Breast epithelium (tissue), 4 donors: ENCODE measurements around the gene MICOS13. TPM values are rescaled to one million over a fixed set of nuclear protein-coding genes. Genes with fewer than 3 reads are reported as not detected.

Experiments
- DNase-seq, 2 donors: peaks; one replicate each; pipeline ENCODE4 v3.0.0-alpha.2; 2019; ENCODE audit warnings: low spot score in 2 of 2
- H3K27ac ChIP-seq, 2 donors: fragments of 200-600 bp; sonication (generic) in 1 of 2; one replicate each; pipeline ENCODE4 v1.5.1; 2016 to 2019; ENCODE audit warnings: mild to moderate bottlenecking in 1 of 2
- H3K27me3 ChIP-seq, 2 donors: fragments of 200-600 bp; sonication (generic) in 1 of 2; one replicate each; pipeline versions ENCODE4 v1.5.1 to v1.6.0; 2017 to 2019; ENCODE audit warnings: control low read depth in 1 of 2, mild to moderate bottlenecking in 1 of 2
- H3K36me3 ChIP-seq: fragments of 200-600 bp; one replicate; pipeline ENCODE4 v1.5.1; 2019
- H3K4me1 ChIP-seq, 2 donors: fragments of 200-600 bp; sonication (generic); one replicate each; pipeline ENCODE4 v1.5.1; 2016 to 2019; ENCODE audit warnings: control low read depth in 1 of 2
- H3K4me3 ChIP-seq, 3 donors: fragments of 200-600 bp; sonication (generic); 1 replicate in 2 of 3; 2 replicates in 1 of 3; pipeline ENCODE4 v1.5.1; 2016 to 2019; ENCODE audit warnings: mild to moderate bottlenecking in 3 of 3, moderate library complexity in 2 of 3
- H3K9me3 ChIP-seq, 2 donors: fragments of 200-600 bp; sonication (generic) in 1 of 2; one replicate each; pipeline ENCODE4 v1.5.1; 2016 to 2019; ENCODE audit warnings: control low read depth in 1 of 2
- CTCF ChIP-seq, 3 donors: fragments of 450-650 bp; IDR thresholded peaks; one replicate each; pipeline ENCODE4 v1.5.1; 2016 to 2017; ENCODE audit warnings: antibody characterized with exemption in 3 of 3, mild to moderate bottlenecking in 3 of 3, moderate library complexity in 3 of 3
- POLR2A ChIP-seq: fragments of 450-650 bp; IDR thresholded peaks from one replicate; pipeline ENCODE4 v1.6.1; 2016; ENCODE audit warnings: antibody characterized with exemption, mild to moderate bottlenecking, moderate library complexity
- POLR2AphosphoS5 ChIP-seq, 3 donors: sonication (generic); formaldehyde crosslinking; IDR thresholded peaks; one replicate each; pipeline ENCODE4 v1.6.1; 2017; ENCODE audit warnings: antibody characterized with exemption in 3 of 3
- intact Hi-C: fragments of 100-400 bp; cut with DNase I; formaldehyde crosslinking; loops from one replicate; pipeline ENCODE4 v1.15.1; 2023; ENCODE audit warnings: low total_unique reads
- total RNA-seq, 3 donors: library from RNA; depleted of rRNA; stranded (reverse); fragments of >200 nt; gene quantifications; one replicate each; pipeline ENCODE4 v1.1.0, GENCODE V29; 2016

Gene MICOS13
- total RNA-seq, 3 donors from 2014 or later, result 29.4 to 49.5 (median 44.3) TPM

GRCh38 chr19:5628919-5629481 is 51.3 kb downstream of the MICOS13 start:
- no peaks in the 10 kb centered on the region for H3K36me3 ChIP-seq
- no peaks in the 10 kb centered on the region for H3K27me3 ChIP-seq
- H3K27ac ChIP-seq, result no peak overlapping the region
- no peak for DNase-seq
- no peak for TF ChIP-seq POLR2A
- TF ChIP-seq CTCF (IDR thresholded peaks at IDR 0.05), result no peak
- no peak for TF ChIP-seq POLR2AphosphoS5 (IDR thresholded peaks at IDR 0.05)
- H3K4me1 ChIP-seq, result peaks cover 0 to 31% of the 10 kb centered on the region in 2 donors
- intact Hi-C loops, result no loop called here
- H3K9me3 ChIP-seq, result no peaks in the 10 kb centered on the region
- H3K4me3 ChIP-seq, result no peak overlapping the region

DNA sequence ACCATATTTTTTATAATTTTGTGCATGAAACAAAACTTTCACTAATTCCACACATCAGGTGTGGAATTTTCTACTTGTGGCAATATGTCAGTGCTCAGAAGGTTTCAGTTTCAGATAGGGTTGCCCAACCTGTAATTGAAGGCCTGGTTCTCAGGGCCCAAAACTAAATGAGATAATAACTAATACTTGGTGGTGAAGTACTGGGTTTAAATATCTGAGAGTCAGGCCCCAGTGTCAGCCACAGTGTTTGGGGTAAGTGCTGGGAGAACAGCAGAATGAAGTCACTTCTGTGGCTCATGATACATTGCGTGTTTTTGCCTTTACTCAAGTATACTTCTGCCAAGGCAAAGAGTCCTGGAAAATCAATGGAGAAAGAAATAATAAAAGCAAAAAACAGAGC is 51.9 kb downstream of the MICOS13 start:
- Histone ChIP-seq H3K4me1 (peaks cover 0 to 31% of the 10 kb centered on the region in 2 donors), H3K27ac (no peak overlapping the region), H3K27me3 (no peaks in the 10 kb centered on the region), H3K36me3 (no peaks in the 10 kb centered on the region), H3K4me3 (no peak overlapping the region), H3K9me3 (no peaks in the 10 kb centered on the region)
- no peak for DNase-seq
- intact Hi-C loops, result no loop called here
- TF ChIP-seq POLR2A, result no peak
- TF ChIP-seq POLR2AphosphoS5 (IDR thresholded peaks at IDR 0.05), result no peak
- no peak for TF ChIP-seq CTCF (IDR thresholded peaks at IDR 0.05)

Other genes starting within 250 kb of the MICOS13 start
- gene ZNRF4, start 225.1 kb downstream of the MICOS13 start, total RNA-seq, result not detected
- 10 to 100 TPM in 1 of 3 donors, 1 to 10 TPM in 2; 1.1 to 11.7 (median 1.3) TPM for gene TINCR, start 112.6 kb downstream of the MICOS13 start, total RNA-seq
- gene SAFB2, start 57.7 kb downstream of the MICOS13 start, total RNA-seq, result 10 to 100 TPM; 46.4 to 68.8 (median 62.1) TPM
- gene SAFB, start 57.4 kb downstream of the MICOS13 start, total RNA-seq, result 100 to 1,000 TPM in 2 of 3 donors, 10 to 100 TPM in 1; 64.2 to 112 (median 111) TPM
- 10 to 100 TPM; 10.4 to 13.1 (median 11.1) TPM for gene HSD11B1L, start 511 bp upstream of the MICOS13 start, total RNA-seq
- 1,000 to 10,000 TPM in 1 of 3 donors, 100 to 1,000 TPM in 2; 687 to 1,274 (median 863) TPM for gene RPL36, start 9.8 kb upstream of the MICOS13 start, total RNA-seq
- 10 to 100 TPM; 48.1 to 66.2 (median 60.6) TPM for gene LONP1, start 39.6 kb upstream of the MICOS13 start, total RNA-seq
- not detected for gene CATSPERD, start 40.1 kb upstream of the MICOS13 start, total RNA-seq
- 1 to 10 TPM in 2 of 3 donors, under 1 TPM in 1; 0.64 to 2.0 (median 1.2) TPM for gene PRR22, start 104.2 kb upstream of the MICOS13 start, total RNA-seq
- 10 to 100 TPM; 28.8 to 44.9 (median 37.2) TPM for gene DUS3L, start 110.6 kb upstream of the MICOS13 start, total RNA-seq
- 1 to 10 TPM in 2 of 3 donors, under 1 TPM in 1; 0.48 to 1.8 (median 1.6) TPM for gene NRTN, start 124.6 kb upstream of the MICOS13 start, total RNA-seq
- 1 to 10 TPM in 1 of 3 donors, under 1 TPM in 1, not detected in 1; 0.73 to 4.3 TPM for gene FUT6, start 159.2 kb upstream of the MICOS13 start, total RNA-seq
- 1 to 10 TPM in 2 of 3 donors, not detected in 1; 1.3 to 2.9 TPM for gene FUT3, start 170.9 kb upstream of the MICOS13 start, total RNA-seq
- gene FUT5, start 190.0 kb upstream of the MICOS13 start, total RNA-seq, result not detected
- gene NDUFA11, start 223.3 kb upstream of the MICOS13 start, total RNA-seq, result 100 to 1,000 TPM; 186 to 278 (median 186) TPM
- 10 to 100 TPM in 1 of 3 donors, 1 to 10 TPM in 2; 6.1 to 11.8 (median 9.2) TPM for gene VMAC, start 224.4 kb upstream of the MICOS13 start, total RNA-seq
- 10 to 100 TPM in 2 of 3 donors, 1 to 10 TPM in 1; 9.4 to 19.0 (median 16.4) TPM for gene CAPS, start 233.7 kb upstream of the MICOS13 start, total RNA-seq